ENCODE results near the gene CCDC106.

Gene CCDC106

DNA sequence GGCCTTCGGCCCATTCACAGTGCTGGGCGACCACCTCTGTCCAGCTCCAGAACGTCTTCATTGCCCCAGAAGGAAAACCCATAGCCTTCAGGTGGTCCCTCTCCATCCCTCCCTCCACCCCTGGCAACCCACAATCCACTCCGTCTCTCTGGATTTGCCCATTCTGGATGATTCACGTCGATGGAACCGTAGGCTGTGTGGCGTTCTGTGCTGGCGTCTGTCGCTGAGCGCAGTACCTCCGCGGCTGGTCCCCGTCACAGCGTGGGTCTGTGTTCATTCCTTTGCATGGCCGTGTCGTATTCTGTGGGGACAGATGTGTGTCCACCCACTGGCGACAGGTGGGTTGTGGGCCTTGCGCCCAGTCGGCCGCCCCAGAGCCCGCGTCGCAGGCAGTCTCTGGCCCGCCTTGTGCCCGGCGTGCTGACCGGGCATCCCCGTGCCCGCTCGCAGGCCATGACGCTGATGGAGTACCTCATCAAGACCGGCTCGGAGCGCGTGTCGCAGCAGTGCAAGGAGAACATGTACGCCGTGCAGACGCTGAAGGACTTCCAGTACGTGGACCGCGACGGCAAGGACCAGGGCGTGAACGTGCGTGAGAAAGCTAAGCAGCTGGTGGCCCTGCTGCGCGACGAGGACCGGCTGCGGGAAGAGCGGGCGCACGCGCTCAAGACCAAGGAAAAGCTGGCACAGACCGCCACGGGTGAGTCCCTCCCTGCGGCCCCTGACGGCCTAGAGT, 37.1 kb downstream of the CCDC106 start:
- no peaks in the 10 kb centered on the region for H3K27me3 ChIP-seq (ENCODE audit: control insufficient read depth in 1 of 2, insufficient read depth in 2 of 2, low read length in 2 of 2)
- no peaks in the 10 kb centered on the region for H3K9me3 ChIP-seq (ENCODE audit: low read length)
- H3K9ac ChIP-seq (ENCODE audit: low read length), result no peak overlapping the region
- H3K27ac ChIP-seq (ENCODE audit: low read depth, low read length), result no peak overlapping the region
- no peaks in the 10 kb centered on the region for H3K4me1 ChIP-seq (ENCODE audit: insufficient read depth, low read length)
- H3K36me3 ChIP-seq (ENCODE audit: insufficient read depth, low read length), result peaks cover 55% of the 10 kb centered on the region
- H3K4me3 ChIP-seq (ENCODE audit: low read depth in 1 of 2, low read length in 2 of 2), result no peak overlapping the region

GRCh38 chr19:55685776-55686175, 37.8 kb downstream of the CCDC106 start:
- Histone ChIP-seq H3K36me3 (ENCODE audit: insufficient read depth, low read length) (peaks cover 55% of the 10 kb centered on the region), H3K4me3 (ENCODE audit: low read depth in 1 of 2, low read length in 2 of 2) (no peak overlapping the region), H3K27ac (ENCODE audit: low read depth, low read length) (no peak overlapping the region), H3K4me1 (ENCODE audit: insufficient read depth, low read length) (no peaks in the 10 kb centered on the region), H3K9ac (ENCODE audit: low read length) (no peak overlapping the region), H3K9me3 (ENCODE audit: low read length) (no peaks in the 10 kb centered on the region), H3K27me3 (ENCODE audit: control insufficient read depth in 1 of 2, insufficient read depth in 2 of 2, low read length in 2 of 2) (no peaks in the 10 kb centered on the region)

GRCh38 chr19:55686311-55687050, 38.5 kb downstream of the CCDC106 start:
- Histone ChIP-seq H3K9ac (ENCODE audit: low read length) (no peak overlapping the region), H3K27me3 (ENCODE audit: control insufficient read depth in 1 of 2, insufficient read depth in 2 of 2, low read length in 2 of 2) (no peaks in the 10 kb centered on the region), H3K36me3 (ENCODE audit: insufficient read depth, low read length) (peaks cover 54% of the 10 kb centered on the region), H3K4me1 (ENCODE audit: insufficient read depth, low read length) (no peaks in the 10 kb centered on the region), H3K9me3 (ENCODE audit: low read length) (no peaks in the 10 kb centered on the region), H3K4me3 (ENCODE audit: low read depth in 1 of 2, low read length in 2 of 2) (no peak overlapping the region), H3K27ac (ENCODE audit: low read depth, low read length) (no peak overlapping the region)

GRCh38 chr19:55687281-55688201, 39.5 kb downstream of the CCDC106 start:
- Histone ChIP-seq H3K9me3 (ENCODE audit: low read length) (no peaks in the 10 kb centered on the region), H3K4me1 (ENCODE audit: insufficient read depth, low read length) (no peaks in the 10 kb centered on the region), H3K9ac (ENCODE audit: low read length) (no peak overlapping the region), H3K27ac (ENCODE audit: low read depth, low read length) (no peak overlapping the region), H3K4me3 (ENCODE audit: low read depth in 1 of 2, low read length in 2 of 2) (no peak overlapping the region), H3K36me3 (ENCODE audit: insufficient read depth, low read length) (peaks cover 52% of the 10 kb centered on the region), H3K27me3 (ENCODE audit: control insufficient read depth in 1 of 2, insufficient read depth in 2 of 2, low read length in 2 of 2) (no peaks in the 10 kb centered on the region)

- H3K27ac ChIP-seq (ENCODE audit: low read depth, low read length), result no peak overlapping the region
- no peaks in the 10 kb centered on the region for H3K9me3 ChIP-seq (ENCODE audit: low read length)
- H3K4me1 ChIP-seq (ENCODE audit: insufficient read depth, low read length), result no peaks in the 10 kb centered on the region
- no peak overlapping the region for H3K4me3 ChIP-seq (ENCODE audit: low read depth in 1 of 2, low read length in 2 of 2)
- H3K27me3 ChIP-seq (ENCODE audit: control insufficient read depth in 1 of 2, insufficient read depth in 2 of 2, low read length in 2 of 2), result no peaks in the 10 kb centered on the region
- H3K36me3 ChIP-seq (ENCODE audit: insufficient read depth, low read length), result peaks cover 58% of the 10 kb centered on the region
- H3K9ac ChIP-seq (ENCODE audit: low read length), result no peak overlapping the region
Measured at GRCh38 chr19:55688422-55689218, 40.6 kb downstream of the CCDC106 start.

DNA sequence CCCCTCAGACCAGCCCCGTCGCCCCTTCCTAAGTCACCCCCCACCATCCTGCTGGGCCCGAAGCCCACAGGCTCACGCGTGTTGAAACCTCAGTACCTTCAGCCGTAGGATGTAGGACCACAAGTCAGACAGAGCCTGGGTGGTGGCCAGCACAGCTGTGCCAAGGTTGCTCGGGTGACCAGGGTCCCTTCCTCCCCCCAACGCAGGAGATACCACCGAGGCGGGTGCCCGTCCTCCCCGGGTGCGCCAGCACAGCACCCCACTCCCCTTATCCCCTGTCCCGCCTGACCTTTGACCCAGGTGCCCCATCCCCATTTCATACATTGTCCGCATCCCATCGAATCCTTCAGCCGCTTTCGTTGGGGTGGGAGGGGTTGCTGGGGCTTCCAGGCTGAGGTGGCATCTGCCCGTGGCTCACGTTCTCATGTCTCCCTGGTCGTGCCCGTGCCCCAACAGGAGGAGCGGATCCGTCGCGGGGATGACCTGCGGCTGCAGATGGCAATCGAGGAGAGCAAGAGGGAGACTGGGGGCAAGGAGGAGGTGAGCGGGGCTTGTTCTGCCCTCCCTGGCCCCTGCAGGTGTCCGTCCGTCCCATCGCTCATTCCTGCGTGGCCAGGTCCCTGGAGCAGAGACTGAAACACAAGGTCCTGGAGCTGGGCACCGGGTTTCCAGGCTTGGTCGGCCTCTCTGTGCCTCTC, 41.5 kb downstream of the CCDC106 start:
- Histone ChIP-seq H3K4me1 (ENCODE audit: insufficient read depth, low read length) (no peaks in the 10 kb centered on the region), H3K4me3 (ENCODE audit: low read depth in 1 of 2, low read length in 2 of 2) (no peak overlapping the region), H3K9ac (ENCODE audit: low read length) (no peak overlapping the region), H3K27me3 (ENCODE audit: control insufficient read depth in 1 of 2, insufficient read depth in 2 of 2, low read length in 2 of 2) (no peaks in the 10 kb centered on the region), H3K36me3 (ENCODE audit: insufficient read depth, low read length) (peaks cover 50% of the 10 kb centered on the region), H3K9me3 (ENCODE audit: low read length) (no peaks in the 10 kb centered on the region), H3K27ac (ENCODE audit: low read depth, low read length) (no peak overlapping the region)

GRCh38 chr19:55690109-55690768, 42.2 kb downstream of the CCDC106 start:
- H3K4me1 ChIP-seq (ENCODE audit: insufficient read depth, low read length), result no peaks in the 10 kb centered on the region
- no peaks in the 10 kb centered on the region for H3K9me3 ChIP-seq (ENCODE audit: low read length)
- no peak overlapping the region for H3K4me3 ChIP-seq (ENCODE audit: low read depth in 1 of 2, low read length in 2 of 2)
- H3K27me3 ChIP-seq (ENCODE audit: control insufficient read depth in 1 of 2, insufficient read depth in 2 of 2, low read length in 2 of 2), result no peaks in the 10 kb centered on the region
- H3K9ac ChIP-seq (ENCODE audit: low read length), result no peak overlapping the region
- H3K27ac ChIP-seq (ENCODE audit: low read depth, low read length), result no peak overlapping the region
- peaks cover 47% of the 10 kb centered on the region for H3K36me3 ChIP-seq (ENCODE audit: insufficient read depth, low read length)

- H3K9ac ChIP-seq (ENCODE audit: low read length), result no peak overlapping the region
- H3K36me3 ChIP-seq (ENCODE audit: insufficient read depth, low read length), result peaks cover 48% of the 10 kb centered on the region
Measured at GRCh38 chr19:55690769-55691545, 42.9 kb downstream of the CCDC106 start.

DNA sequence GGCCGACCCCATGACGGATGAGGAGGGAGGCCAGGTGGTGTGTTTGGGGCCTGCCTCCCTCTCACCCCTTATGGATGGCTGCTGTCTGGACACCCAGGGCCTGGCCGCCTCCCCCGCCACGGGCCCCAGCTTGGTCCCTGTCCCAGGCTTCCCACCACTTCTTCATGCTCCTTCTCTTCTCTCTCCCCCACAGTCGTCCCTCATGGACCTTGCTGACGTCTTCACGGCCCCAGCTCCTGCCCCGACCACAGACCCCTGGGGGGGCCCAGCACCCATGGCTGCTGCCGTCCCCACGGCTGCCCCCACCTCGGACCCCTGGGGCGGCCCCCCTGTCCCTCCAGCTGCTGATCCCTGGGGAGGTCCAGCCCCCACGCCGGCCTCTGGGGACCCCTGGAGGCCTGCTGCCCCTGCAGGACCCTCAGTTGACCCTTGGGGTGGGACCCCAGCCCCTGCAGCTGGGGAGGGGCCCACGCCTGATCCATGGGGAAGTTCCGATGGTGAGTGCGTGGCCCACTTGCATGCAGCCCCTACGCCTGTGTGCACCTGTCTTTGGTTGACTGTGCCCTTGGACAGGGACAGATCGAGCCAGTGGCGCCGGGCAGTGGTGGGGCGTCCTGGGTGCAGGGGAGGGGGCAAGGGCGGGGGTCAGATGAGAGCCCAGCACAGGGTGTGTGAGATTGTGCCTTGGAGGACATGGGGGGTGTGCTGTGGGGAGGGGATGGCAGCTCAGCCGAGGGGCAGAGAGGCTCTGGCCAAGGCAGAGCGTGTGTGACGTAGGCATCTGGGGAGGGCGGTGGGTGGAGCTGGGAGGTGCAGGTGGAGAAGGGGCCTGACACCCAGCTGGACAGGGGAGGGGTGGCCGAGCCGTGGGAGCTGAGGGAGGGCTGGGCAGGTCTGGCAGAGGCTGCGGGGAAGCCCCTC, 43.8 kb downstream of the CCDC106 start:
- Histone ChIP-seq H3K9ac (ENCODE audit: low read length) (no peak overlapping the region), H3K36me3 (ENCODE audit: insufficient read depth, low read length) (peaks cover 48% of the 10 kb centered on the region), H3K4me3 (ENCODE audit: low read depth in 1 of 2, low read length in 2 of 2) (no peak overlapping the region), H3K9me3 (ENCODE audit: low read length) (no peaks in the 10 kb centered on the region), H3K27me3 (ENCODE audit: control insufficient read depth in 1 of 2, insufficient read depth in 2 of 2, low read length in 2 of 2) (no peaks in the 10 kb centered on the region), H3K4me1 (ENCODE audit: insufficient read depth, low read length) (no peaks in the 10 kb centered on the region), H3K27ac (ENCODE audit: low read depth, low read length) (no peak overlapping the region)

More at GRCh38 chr19:55690769-55691545, 42.9 kb downstream of the CCDC106 start:
- no peak overlapping the region for H3K27ac ChIP-seq (ENCODE audit: low read depth, low read length)
- H3K9me3 ChIP-seq (ENCODE audit: low read length), result no peaks in the 10 kb centered on the region
- H3K4me1 ChIP-seq (ENCODE audit: insufficient read depth, low read length), result no peaks in the 10 kb centered on the region
- no peak overlapping the region for H3K4me3 ChIP-seq (ENCODE audit: low read depth in 1 of 2, low read length in 2 of 2)
- no peaks in the 10 kb centered on the region for H3K27me3 ChIP-seq (ENCODE audit: control insufficient read depth in 1 of 2, insufficient read depth in 2 of 2, low read length in 2 of 2)
